NCI-H2171 treated with DMSO at 0.1 percent for 48 hours (cell line): Measurements from ENCODE around the gene C1QTNF8.
"Not testable (repeated sequence)": the region's sequence is repeated elsewhere in the genome, so short reads cannot be mapped to it uniquely, and the experiment has no call there.

ENCODE experiments used
- DNase-seq: peaks from one replicate; lab custom pipeline; 2025; lab: John Stamatoyannopoulos, UW

Gene C1QTNF8

GRCh38 chr16:1093284-1094123 lies 2.5 kb downstream of the C1QTNF8 start:
- DNase-seq, result no peak

GRCh38 chr16:1092685-1093283 lies 3.3 kb downstream of the C1QTNF8 start:
- DNase-seq, result not testable (repeated sequence)

- no peak for DNase-seq
Measured at GRCh38 chr16:1091992-1092552, 4.0 kb downstream of the C1QTNF8 start.

- no peak for DNase-seq
Measured at GRCh38 chr16:1090620-1091587, 5.1 kb downstream of the C1QTNF8 start.

- DNase-seq, result no peak
Measured at GRCh38 chr16:1089822-1090619, 6.0 kb downstream of the C1QTNF8 start.

- DNase-seq, result no peak
Measured at GRCh38 chr16:1089439-1089821, 6.6 kb downstream of the C1QTNF8 start.

GRCh38 chr16:1088295-1089170 lies 7.5 kb downstream of the C1QTNF8 start:
- no peak for DNase-seq

- DNase-seq, result not testable (repeated sequence)
Measured at GRCh38 chr16:1086443-1086842, 9.6 kb downstream of the C1QTNF8 start.

GRCh38 chr16:1084971-1085370 lies 11.1 kb downstream of the C1QTNF8 start:
- no peak for DNase-seq

- DNase-seq, result no peak
Measured at GRCh38 chr16:1082952-1083675, 12.9 kb downstream of the C1QTNF8 start.

- no peak for DNase-seq
Measured at GRCh38 chr16:1082266-1082951, 13.6 kb downstream of the C1QTNF8 start.

- DNase-seq, result no peak
Measured at GRCh38 chr16:1081734-1082265, 14.2 kb downstream of the C1QTNF8 start.

- DNase-seq, result no peak
Measured at GRCh38 chr16:1080801-1081733, 15.0 kb downstream of the C1QTNF8 start.

GRCh38 chr16:1079786-1080525 lies 16.1 kb downstream of the C1QTNF8 start:
- no peak for DNase-seq

- no peak for DNase-seq
Measured at GRCh38 chr16:1079341-1079740, 16.7 kb downstream of the C1QTNF8 start.

GRCh38 chr16:1078579-1079021 lies 17.4 kb downstream of the C1QTNF8 start:
- DNase-seq, result peak; percentile 80
